Activated T-cell treated with anti-CD3 and anti-CD28 coated beads for 48 hours (primary cell): ENCODE results near the gene TOGARAM1.

ENCODE experiments used
- DNase-seq: peaks from one replicate; pipeline ENCODE4 v3.0.0-alpha.2; 2020; ENCODE audit warnings: low read depth

The TOGARAM1 gene, protein sequence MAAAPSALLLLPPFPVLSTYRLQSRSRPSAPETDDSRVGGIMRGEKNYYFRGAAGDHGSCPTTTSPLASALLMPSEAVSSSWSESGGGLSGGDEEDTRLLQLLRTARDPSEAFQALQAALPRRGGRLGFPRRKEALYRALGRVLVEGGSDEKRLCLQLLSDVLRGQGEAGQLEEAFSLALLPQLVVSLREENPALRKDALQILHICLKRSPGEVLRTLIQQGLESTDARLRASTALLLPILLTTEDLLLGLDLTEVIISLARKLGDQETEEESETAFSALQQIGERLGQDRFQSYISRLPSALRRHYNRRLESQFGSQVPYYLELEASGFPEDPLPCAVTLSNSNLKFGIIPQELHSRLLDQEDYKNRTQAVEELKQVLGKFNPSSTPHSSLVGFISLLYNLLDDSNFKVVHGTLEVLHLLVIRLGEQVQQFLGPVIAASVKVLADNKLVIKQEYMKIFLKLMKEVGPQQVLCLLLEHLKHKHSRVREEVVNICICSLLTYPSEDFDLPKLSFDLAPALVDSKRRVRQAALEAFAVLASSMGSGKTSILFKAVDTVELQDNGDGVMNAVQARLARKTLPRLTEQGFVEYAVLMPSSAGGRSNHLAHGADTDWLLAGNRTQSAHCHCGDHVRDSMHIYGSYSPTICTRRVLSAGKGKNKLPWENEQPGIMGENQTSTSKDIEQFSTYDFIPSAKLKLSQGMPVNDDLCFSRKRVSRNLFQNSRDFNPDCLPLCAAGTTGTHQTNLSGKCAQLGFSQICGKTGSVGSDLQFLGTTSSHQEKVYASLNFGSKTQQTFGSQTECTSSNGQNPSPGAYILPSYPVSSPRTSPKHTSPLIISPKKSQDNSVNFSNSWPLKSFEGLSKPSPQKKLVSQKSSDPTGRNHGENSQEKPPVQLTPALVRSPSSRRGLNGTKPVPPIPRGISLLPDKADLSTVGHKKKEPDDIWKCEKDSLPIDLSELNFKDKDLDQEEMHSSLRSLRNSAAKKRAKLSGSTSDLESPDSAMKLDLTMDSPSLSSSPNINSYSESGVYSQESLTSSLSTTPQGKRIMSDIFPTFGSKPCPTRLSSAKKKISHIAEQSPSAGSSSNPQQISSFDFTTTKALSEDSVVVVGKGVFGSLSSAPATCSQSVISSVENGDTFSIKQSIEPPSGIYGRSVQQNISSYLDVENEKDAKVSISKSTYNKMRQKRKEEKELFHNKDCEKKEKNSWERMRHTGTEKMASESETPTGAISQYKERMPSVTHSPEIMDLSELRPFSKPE (N-terminal part only)

DNA sequence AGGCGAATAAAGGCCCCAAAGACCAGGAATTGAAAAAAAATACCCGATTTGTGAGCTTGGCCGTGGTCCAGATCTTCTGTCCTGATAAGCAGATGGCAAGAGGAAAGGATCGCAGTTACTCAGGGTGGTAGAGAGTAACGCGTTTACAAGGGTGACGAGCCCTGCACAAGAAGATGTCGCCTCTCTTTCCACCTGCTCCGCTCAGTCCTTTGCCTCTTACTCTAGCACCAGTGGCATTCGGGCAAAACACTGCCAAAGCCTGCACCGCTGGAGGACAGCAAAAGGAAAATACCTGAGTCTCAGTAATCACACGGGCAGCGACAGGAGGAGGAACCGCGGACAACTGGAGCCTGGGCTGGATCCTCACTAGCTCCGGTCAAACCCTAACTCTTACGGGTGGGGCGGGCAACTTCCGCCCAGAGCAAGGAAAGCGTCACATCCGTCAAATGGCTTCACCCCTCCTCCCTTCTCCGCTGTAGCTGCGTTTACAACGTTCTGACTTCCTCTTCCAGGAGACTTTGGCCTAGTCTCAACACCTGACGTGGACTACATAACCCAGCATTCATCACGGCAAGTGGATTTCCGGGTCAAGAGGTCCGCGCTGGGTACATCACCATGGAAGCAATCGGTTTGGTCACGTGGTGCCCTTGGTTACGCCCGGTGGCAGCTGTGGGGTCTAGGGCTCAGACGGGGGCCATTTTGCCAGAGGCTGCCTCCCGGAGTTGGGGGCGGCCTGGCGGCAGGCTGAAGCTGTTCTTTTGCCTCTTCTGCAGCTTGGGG lies at the start of gene TOGARAM1, which contains the start of gene KLHL28:
TSS of gene TOGARAM1 (plus strand) at position 637 of the 780 bp plus-strand sequence. CDS start 232 bp downstream, outside the sequence.
TSS of gene KLHL28 (minus strand) at position 394 of the 780 bp plus-strand sequence. CDS start 16,019 bp downstream, outside the sequence.
- DNase-seq = peak; percentile 86

DNA sequence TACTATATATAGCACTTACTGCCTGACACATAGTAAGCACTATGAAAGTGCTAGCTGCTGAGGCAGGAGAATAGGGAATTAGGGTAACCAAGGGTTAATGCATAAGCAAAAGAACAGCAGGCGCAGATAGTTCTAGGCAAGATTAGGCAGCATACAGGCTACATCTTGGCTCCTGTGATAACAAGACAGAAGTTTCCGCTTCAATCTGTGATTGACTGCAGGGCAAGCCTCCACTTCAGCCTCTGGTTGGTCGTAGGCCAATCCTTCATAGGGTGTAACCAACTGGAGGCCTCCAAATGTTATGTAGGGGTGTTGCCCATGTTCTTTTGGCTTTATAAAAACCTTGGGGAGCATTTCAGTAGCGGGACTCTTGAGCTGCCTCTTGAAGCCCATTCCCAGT lies 47.1 kb upstream of the TOGARAM1 start:
- DNase-seq = no peak

DNA sequence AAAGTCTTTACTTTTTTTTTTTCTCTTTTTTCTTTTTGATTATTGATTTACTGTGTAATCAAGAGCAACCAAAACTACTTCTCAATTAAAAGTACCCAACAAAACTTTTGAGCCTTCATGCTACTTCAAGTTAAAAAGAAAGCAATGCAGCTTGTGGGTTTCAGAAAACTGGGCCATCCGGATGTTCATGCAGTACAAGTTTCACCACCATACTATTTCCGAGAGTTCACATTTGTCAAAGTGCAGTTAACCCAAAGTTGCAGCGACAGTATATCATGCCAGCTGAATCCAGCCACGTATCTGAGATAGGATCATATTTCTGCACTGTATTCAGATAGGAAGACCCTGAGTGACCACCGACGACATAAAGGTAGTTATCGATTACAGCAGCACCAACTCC lies 33.2 kb upstream of the TOGARAM1 start:
- DNase-seq = no peak

DNA sequence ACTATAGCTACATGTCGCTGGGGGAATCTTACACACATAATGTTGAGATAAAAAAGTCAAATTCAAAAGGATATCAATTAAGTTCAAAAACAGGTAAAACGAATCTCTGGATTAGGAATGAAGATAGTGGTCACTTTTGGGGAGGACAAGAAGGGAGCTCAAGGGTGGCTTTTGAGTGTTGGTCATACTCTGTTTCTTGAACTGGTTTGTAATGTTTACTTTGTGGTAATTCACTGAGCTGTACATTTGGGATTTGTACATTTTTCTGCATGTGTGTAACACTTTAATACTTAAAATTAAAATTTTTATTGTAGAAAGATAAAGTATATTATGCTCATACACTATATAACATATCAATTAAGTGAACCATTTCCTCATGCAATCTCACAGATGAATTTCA lies 26.8 kb upstream of the TOGARAM1 start:
- DNase-seq = no peak

DNA sequence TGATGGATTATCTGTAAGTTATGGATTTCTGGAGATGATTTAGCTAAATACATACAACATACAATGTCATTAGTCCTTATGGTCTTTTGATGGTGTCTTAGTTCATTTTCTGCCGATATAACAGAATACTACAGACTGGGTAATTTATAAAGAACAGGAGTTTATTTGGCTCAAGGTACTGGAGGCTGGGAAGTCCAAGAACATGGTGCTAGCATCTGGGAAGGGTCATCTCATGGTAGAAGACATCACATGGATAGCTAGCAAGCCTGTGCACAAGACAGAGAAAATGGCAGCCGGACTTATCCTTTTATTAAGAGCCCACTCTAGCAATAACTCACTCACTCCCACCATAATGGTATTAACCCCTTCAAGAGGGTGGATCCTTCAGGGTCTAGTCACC lies 24.4 kb upstream of the TOGARAM1 start:
- DNase-seq = no peak

DNA sequence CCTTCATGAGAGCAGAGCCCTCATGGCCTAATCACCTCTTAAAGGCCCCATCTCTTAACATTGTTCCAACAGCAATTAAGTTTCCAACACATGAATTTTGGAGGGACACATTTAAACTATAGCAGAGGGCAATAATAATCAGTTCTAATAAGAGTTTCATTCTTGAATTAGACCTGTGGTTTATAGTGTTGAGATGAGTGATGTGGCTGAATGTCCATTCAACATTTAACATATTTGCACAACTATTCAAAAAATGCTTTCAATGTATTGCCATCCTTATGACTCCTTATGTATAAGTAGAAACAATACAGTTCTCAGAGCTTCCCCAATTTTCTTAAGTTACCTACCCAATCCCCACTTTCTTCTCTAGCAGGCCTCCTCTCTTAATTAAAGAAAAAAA lies 21.8 kb upstream of the TOGARAM1 start:
- no peak for DNase-seq

DNA sequence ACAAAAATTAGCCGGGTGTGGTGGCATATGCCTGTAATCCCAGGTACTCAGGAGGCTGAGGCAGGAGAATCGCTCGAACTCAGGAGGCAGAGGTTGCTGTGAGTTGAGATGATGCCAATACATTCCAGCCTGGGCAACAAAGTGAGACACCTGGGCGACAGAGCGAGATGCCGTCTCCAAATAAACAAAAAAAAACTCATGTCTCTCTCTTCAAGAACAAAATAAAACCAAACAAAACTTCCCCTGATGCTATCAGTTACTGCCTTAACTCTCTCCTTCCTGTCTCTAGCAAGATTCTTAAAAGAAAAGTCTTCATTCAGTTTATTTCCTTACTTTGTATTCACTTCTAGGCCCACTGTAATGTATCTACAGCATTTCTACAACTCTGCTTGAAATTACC lies 21.0 kb upstream of the TOGARAM1 start:
- DNase-seq = no peak

DNA sequence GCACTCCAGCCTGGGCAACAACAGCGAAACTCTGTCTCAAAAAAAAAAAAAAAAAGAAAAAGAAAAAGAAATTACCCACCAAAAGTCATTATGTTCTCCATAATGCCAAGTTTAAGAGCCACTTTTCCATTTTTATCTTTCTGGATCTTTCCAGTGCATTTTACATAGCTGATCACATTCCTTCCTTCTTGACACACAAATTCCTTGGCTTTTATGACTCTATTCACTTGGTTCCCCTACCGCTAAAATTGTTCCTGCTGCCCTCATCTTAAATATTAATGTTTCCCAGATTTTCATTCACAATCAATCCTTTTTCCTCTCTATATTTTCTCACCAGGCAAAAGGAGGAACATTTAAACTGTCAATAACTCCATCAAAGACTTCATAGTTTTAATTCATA lies 20.4 kb upstream of the TOGARAM1 start:
- no peak for DNase-seq

DNA sequence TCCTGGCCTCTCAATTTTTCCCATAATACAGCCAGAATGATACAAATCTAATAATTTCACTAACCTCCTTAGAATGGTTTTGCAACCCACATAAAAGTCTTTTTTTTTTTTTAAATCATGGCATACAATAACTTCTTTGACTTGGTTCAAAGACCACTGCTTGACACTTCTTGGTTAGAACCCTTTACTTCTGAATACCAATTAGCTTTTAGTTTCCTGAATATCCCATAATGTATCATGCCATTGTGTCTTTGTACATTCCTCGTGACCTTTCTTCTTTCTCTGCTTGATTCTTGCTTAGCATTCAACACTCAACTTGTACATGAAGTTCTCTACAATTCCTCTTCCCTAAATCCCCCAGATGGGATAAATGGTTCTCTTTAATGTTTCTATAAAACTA lies 19.6 kb upstream of the TOGARAM1 start:
- DNase-seq = no peak

DNA sequence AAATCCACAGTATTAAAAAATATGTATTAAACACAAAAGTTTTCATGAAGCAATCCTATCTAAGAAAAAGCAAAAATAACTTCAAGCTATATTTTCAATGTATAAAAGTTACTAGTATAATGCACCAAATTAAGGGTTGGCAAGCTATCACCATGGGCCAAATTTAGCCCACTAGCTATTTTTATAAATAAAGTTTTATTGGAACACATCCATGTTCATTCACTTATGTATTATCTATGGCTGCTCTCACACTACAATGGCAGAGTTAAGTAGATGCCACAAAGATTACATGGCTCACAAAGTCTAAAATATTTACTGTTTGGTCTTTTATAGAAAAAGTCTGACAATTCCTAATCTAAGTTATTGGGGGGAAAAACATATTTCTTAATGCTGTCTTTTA lies 17.9 kb upstream of the TOGARAM1 start:
- no peak for DNase-seq

DNA sequence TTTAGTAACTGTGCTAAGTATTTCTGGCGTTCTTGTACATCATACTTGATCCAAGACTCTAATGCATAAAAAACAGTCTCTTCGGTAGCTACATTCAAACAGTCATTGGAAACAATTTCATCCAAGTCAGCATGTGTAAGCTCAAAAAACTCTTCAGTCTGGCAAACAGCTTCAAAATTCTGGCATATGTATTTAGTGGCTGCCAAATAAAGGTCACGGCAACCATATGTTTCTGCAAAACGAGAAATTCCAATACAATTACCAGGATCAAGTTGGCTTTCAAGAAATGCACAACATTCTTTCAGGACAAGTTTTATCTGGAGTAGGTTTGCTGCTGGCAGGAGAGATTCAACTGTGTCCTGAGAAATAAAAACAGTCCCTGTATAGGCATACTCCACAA lies 16.7 kb upstream of the TOGARAM1 start:
- no peak for DNase-seq

DNA sequence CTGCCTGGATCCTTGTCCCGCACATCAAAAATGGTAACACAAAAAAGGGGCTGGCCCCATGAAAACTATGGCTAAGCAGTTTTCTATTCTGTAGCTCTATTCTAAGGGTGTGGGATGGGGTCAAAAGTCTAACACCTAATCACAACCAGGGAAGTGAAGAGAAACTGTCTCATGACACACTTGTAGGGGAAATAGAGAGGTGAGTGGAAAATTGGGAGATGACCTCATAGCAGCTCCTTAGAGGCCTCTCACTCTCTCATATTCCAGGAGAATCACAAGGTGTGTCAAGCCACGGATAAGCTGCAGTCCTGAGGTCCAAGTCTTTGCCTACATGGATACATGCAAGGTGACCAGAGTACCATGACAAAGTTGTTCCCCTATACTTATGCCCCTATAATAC lies 10.9 kb upstream of the TOGARAM1 start:
- DNase-seq = no peak

DNA sequence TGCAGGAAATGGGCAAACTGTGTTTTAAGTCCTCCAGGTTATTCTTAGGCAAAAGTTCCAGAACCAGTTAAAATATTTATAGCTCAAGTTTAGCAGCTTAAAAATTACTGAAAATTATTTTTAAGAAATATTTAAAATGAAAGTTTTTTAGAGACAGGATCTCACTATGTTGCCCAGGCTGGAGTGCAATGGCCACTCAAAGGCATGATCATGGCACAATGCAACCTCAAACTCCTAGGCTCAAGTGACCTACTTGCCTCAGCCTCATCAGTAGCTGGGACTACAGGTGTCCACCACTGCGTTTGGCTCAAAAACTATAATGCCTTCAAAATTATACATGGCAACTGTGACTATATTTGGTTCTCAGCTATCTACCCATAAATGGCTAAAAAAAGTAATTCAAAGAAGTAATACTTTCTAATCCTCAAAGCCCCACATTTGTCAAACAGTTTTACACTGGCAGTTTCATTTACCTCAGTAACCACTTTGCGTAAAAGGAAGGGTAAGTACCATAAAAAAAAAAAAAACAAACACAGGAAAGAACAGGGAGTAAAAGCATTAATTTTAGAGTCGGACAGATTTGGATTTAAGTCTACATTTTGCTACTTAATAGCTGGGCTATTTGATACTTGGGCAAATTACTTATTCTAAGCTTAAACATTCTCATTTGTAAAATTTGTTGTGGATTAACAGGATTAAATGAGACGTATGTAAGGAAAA lies 9.4 kb upstream of the TOGARAM1 start:
- DNase-seq = no peak

DNA sequence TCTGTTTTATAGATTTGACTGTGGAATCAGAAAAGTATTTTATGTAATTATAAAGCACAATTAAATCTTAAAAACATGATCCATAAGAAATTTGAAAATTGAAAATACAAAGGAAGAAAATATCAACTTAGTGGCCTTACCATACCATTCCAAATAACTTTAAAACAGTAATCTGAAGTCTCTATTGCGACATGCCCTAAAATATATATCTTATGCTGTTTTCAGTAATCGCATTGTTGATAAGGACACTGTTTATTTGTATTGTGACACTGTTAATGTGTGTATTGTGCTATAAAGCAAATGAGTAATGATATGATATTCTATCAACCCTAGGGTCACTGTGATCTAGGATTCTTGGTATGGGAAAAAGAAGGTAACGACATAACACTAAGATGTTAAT lies 7.2 kb upstream of the TOGARAM1 start:
- DNase-seq = no peak

DNA sequence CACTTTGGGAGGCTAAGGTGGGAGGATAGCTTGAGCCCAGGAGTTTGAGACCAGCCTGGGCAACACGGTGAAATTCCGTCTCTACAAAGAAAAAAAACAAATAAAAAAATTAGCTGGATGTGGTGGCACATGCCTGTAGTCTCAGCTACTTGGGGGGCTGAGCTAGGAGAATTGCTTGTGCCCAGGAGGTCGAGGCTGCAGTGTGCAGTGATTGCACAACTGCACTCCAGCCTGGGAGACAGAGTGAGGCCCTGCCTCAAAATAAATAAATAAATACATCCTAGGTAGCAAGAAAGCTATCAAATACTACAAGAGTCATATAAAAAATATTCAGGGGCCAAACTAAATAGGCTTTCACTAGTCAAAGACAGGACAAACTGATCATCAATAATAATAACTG lies 6.5 kb upstream of the TOGARAM1 start:
- DNase-seq = no peak

DNA sequence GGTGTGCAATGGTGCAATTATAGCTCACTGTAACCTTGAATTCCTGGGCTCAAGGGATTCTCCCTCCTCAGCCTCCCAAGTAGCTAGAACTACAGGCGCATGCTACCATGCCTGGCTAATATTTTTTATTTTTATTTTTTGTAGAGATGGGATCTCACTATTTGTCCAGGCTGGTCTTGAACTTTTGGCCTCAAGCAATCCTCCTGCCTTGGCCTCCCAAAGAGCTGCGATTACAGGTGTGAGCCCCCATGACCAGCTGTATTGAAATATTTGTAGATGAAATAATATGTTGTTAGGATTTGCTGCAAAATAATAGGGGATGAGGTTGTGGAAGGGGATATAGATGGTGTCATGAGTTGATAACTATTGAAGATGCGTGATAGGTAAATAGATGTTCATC lies 5.1 kb upstream of the TOGARAM1 start:
- DNase-seq = no peak

DNA sequence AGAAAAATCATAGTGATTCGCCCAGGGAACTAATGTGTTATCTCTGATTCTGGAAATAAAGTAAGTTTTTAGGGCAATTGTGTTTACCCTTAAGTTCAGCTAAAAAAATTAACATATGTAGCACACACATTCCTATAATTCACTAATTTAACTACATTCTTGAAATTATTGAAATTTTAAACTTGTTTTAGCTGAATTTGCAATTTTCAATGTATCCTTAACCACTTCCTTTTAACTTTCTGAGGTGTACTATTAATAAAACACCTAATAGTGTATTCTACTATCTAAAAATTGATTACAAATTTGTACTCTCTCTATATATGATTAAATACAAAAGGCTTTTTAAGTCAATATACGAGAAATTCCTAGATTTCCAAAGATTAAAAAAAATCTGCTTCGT lies 2.5 kb upstream of the TOGARAM1 start:
- DNase-seq = no peak

DNA sequence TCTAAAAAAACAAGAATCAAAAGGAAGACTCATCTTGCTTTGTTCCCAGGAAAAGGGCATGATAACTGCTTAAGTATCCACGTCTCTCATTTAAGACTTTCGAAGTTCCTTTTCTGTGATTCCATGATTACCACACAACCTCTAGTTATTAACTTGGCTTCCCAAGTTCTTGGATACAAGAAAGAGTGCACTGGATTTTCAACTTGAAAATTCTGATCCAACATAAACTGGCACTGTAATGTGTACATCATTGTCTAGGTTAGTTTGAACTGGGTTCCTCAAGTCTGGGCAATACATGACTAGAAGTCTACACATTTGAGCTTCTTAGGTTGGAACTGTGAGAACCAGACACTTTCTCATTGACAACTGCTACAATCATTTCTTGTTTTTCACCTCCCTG lies 1.8 kb upstream of the TOGARAM1 start:
- no peak for DNase-seq

DNA sequence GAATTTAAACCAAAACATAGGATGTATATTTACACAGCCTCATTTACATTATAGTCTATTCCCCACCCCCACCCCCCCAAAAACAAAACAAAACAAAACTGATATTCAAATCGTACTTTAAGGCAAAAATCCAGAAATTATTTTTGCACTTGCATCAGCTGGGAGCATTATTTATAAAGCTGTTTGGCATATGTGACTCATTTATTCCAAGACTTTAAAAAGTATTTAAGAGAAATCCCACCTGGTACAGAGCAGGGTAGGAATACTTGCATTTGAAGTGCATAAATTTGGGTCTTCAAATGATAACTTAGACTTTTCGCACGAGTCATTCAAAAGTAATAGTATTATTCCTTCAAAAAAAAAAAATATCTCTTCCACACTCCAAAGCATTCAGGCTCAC lies 1.3 kb upstream of the TOGARAM1 start:
- DNase-seq = no peak

DNA sequence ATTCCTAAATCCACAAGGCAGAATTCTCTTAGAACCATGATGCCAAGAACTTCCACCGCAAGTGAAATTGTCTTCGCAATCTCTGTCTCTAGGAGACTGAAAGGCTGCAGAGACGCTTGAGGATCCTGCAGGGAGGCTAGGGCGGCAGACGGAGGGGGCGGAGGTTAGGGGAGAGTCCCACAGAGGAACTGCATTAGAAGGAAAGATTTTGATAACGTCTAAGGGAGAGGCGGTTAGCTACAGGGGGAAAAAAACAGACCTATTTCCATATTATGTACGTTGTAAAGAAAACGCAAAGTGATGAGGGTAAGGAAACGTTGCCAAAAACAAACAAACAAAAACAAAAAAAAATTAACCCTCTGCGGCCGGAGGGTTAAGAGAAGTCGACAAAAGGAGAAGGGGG lies 838 bp upstream of the TOGARAM1 start:
- DNase-seq = peak; percentile 42
